Sigmoid colon (tissue), 7 donors: ENCODE results near the gene RASD2. TPM values are rescaled to one million over a fixed set of nuclear protein-coding genes. Genes with fewer than 3 reads are reported as not detected.

Experiments
- DNase-seq: peaks from one replicate; pipeline ENCODE4 v3.0.0-alpha.2; 2019
- H3K27ac ChIP-seq, 4 donors: fragments of 200-600 bp; sonication (generic); one replicate each; pipeline ENCODE4 v1.5.1; 2016 to 2019; ENCODE audit warnings: mild to moderate bottlenecking in 1 of 4
- H3K27me3 ChIP-seq, 3 donors: fragments of 200-600 bp; sonication (generic); one replicate each; pipeline ENCODE4 v1.5.1; 2019; ENCODE audit warnings: mild to moderate bottlenecking in 1 of 3
- H3K36me3 ChIP-seq, 4 donors: fragments of 200-600 bp; sonication (generic); one replicate each; pipeline ENCODE4 v1.5.1; 2016 to 2019
- H3K4me1 ChIP-seq, 4 donors: fragments of 200-600 bp; sonication (generic); one replicate each; pipeline ENCODE4 v1.5.1; 2017 to 2019
- H3K4me3 ChIP-seq, 4 donors: fragments of 200-600 bp; sonication (generic); one replicate each; pipeline ENCODE4 v1.5.1; 2017 to 2019; ENCODE audit warnings: mild to moderate bottlenecking in 2 of 4, moderate library complexity in 1 of 4
- H3K9me3 ChIP-seq, 4 donors: fragments of 200-600 bp in 3 of 4; sonication (generic) in 3 of 4; one replicate each; pipeline versions ENCODE4 v1.5.1 to v1.6.1; 2013 to 2019
- CTCF ChIP-seq, 4 experiments: fragments of 450-650 bp in 3 of 4; fragments of 200-600 bp in 1 of 4; IDR thresholded peaks; one replicate each; pipeline ENCODE4 v1.5.1; 2016 to 2019; ENCODE audit warnings: antibody characterized with exemption in 4 of 4, mild to moderate bottlenecking in 3 of 4, moderate library complexity in 2 of 4
- EP300 ChIP-seq, 4 donors: sonication (generic); formaldehyde crosslinking; IDR thresholded peaks; one replicate each; pipeline ENCODE4 v1.6.1; 2017; ENCODE audit warnings: antibody characterized with exemption in 4 of 4
- POLR2A ChIP-seq, 2 donors: fragments of 450-650 bp; IDR thresholded peaks; one replicate each; pipeline ENCODE4 v1.6.1; 2016; ENCODE audit warnings: antibody characterized with exemption in 2 of 2, mild to moderate bottlenecking in 2 of 2, moderate library complexity in 2 of 2
- POLR2AphosphoS5 ChIP-seq, 4 donors: sonication (generic); formaldehyde crosslinking; IDR thresholded peaks; one replicate each; pipeline ENCODE4 v1.6.1; 2017; ENCODE audit warnings: antibody characterized with exemption in 4 of 4
- WGBS, 2 donors: extraction: QIAGEN DNeasy Blood & Tissue Kit; methylation state at CpG; one replicate each; pipeline ENCODE4 v1.1.7; 2013; 5-methylcytosine and 5-hydroxymethylcytosine counted together
- intact Hi-C: fragments of 100-400 bp; cut with DNase I; formaldehyde crosslinking; loops from one replicate; pipeline ENCODE4 v1.15.1; 2023
- polyA plus RNA-seq, 3 donors: library from polyadenylated mRNA; stranded (reverse); fragments of 200-250 nt; gene quantifications; one replicate each; pipeline ENCODE4 v1.2.3, GENCODE V29; 2013
- total RNA-seq, 4 donors: library from RNA; depleted of rRNA; stranded (reverse); fragments of >200 nt; gene quantifications; one replicate each; pipeline ENCODE4 v1.1.0, GENCODE V29; 2016
- donor health status: healthy with polysubstance abuse.
- donor health status: Bipolar disorder and iron deficiency.
- donor health status: healthy.

RASD2 gene
- total and polyA plus RNA-seq, 7 donors, result 6.6 to 22.8 (median 12.0) TPM

- peaks cover 0 to 10% (median 0%) of the 10 kb centered on the region in 4 donors for H3K9me3 ChIP-seq
- intact Hi-C loops, result no loop called here
- DNase-seq, result no peak
- no peak for TF ChIP-seq CTCF (IDR thresholded peaks at IDR 0.05)
- H3K4me3 ChIP-seq, result no peak overlapping the region
- peaks cover 0 to 8% (median 0%) of the 10 kb centered on the region in 4 donors for H3K4me1 ChIP-seq
- H3K27ac ChIP-seq, result no peak overlapping the region
- H3K36me3 ChIP-seq, result no peaks in the 10 kb centered on the region
- 92% methylated on average over 6 of the region's 6 CpGs for WGBS, 2 donors
- no peaks in the 10 kb centered on the region for H3K27me3 ChIP-seq
Observed at GRCh38 chr22:35531202-35531601, 9.4 kb upstream of the RASD2 start.

GRCh38 chr22:35531676-35532075, 9.0 kb upstream of the RASD2 start:
- TF ChIP-seq CTCF (IDR thresholded peaks at IDR 0.05) (no peak), POLR2AphosphoS5 (IDR thresholded peaks at IDR 0.05) (no peak), EP300 (IDR thresholded peaks at IDR 0.05) (no peak), POLR2A (IDR thresholded peaks at IDR 0.05) (no peak)
- H3K27me3 ChIP-seq, result no peaks in the 10 kb centered on the region
- H3K4me3 ChIP-seq, result no peak overlapping the region
- no peaks in the 10 kb centered on the region for H3K36me3 ChIP-seq
- no peak for DNase-seq
- 74 to 80% methylated on average over 2 of the region's 2 CpGs for WGBS, 2 donors
- H3K9me3 ChIP-seq, result peaks cover 0 to 10% (median 0%) of the 10 kb centered on the region in 4 donors
- H3K4me1 ChIP-seq, result peaks cover 0 to 9% (median 2%) of the 10 kb centered on the region in 4 donors
- no peak overlapping the region for H3K27ac ChIP-seq
- intact Hi-C loops, result no loop called here

GRCh38 chr22:35533365-35534029, 7.1 kb upstream of the RASD2 start:
- Histone ChIP-seq H3K36me3 (no peaks in the 10 kb centered on the region), H3K9me3 (peaks cover 0 to 10% (median 0%) of the 10 kb centered on the region in 4 donors), H3K27me3 (no peaks in the 10 kb centered on the region), H3K27ac (no peak overlapping the region), H3K4me3 (no peak overlapping the region), H3K4me1 (peaks cover 0 to 9% (median 2%) of the 10 kb centered on the region in 4 donors)
- intact Hi-C loops, result no loop called here
- WGBS, 2 donors, result 88 to 95% methylated on average over 6 of the region's 6 CpGs
- DNase-seq, result no peak
- TF ChIP-seq CTCF (IDR thresholded peaks at IDR 0.05) (no peak), POLR2A (IDR thresholded peaks at IDR 0.05) (no peak), EP300 (IDR thresholded peaks at IDR 0.05) (no peak), POLR2AphosphoS5 (IDR thresholded peaks at IDR 0.05) (no peak)

GRCh38 chr22:35534091-35534490, 6.5 kb upstream of the RASD2 start:
- TF ChIP-seq EP300 (IDR thresholded peaks at IDR 0.05) (no peak), CTCF (IDR thresholded peaks at IDR 0.05) (no peak), POLR2AphosphoS5 (IDR thresholded peaks at IDR 0.05) (no peak), POLR2A (IDR thresholded peaks at IDR 0.05) (no peak)
- H3K27me3 ChIP-seq, result no peaks in the 10 kb centered on the region
- H3K9me3 ChIP-seq, result peaks cover 0 to 7% (median 0%) of the 10 kb centered on the region in 4 donors
- 47 to 77% methylated on average over 3 of the region's 3 CpGs for WGBS, 2 donors
- peaks cover 0 to 9% (median 2%) of the 10 kb centered on the region in 4 donors for H3K4me1 ChIP-seq
- H3K27ac ChIP-seq, result no peak overlapping the region
- intact Hi-C loops, result no loop called here
- no peak overlapping the region for H3K4me3 ChIP-seq
- no peak for DNase-seq
- H3K36me3 ChIP-seq, result no peaks in the 10 kb centered on the region

- 50 to 77% methylated on average over 7 of the region's 7 CpGs for WGBS, 2 donors
- no peak for DNase-seq
- Histone ChIP-seq H3K9me3 (no peaks in the 10 kb centered on the region), H3K4me3 (no peak overlapping the region), H3K36me3 (no peaks in the 10 kb centered on the region), H3K27ac (peak overlapping the region in 3 of 4 donors; percentile 23 to 77 (median 30)), H3K27me3 (peaks cover 0 to 3% (median 0%) of the 10 kb centered on the region in 3 donors), H3K4me1 (peaks cover 0 to 29% (median 19%) of the 10 kb centered on the region in 4 donors)
- TF ChIP-seq POLR2AphosphoS5 (IDR thresholded peaks at IDR 0.05) (no peak), POLR2A (IDR thresholded peaks at IDR 0.05) (no peak), CTCF (IDR thresholded peaks at IDR 0.05) (no peak), EP300 (IDR thresholded peaks at IDR 0.05) (no peak)
- intact Hi-C loops, result no loop called here
Observed at GRCh38 chr22:35537232-35537631, 3.4 kb upstream of the RASD2 start.
